GM10248 (cell line): ENCODE results near the gene POLR2H.
A peak's percentile ranks its signal among the peaks of the same experiment; 100 is the strongest.

Experiments
- CTCF ChIA-PET: fragments of 300-600 bp; sonication (Branson Sonifier 250); formaldehyde crosslinking; extraction: SDS; loops from one replicate; lab custom pipeline; 2021; ENCODE audit warnings: antibody characterized with exemption; lab: Yijun Ruan, JAX
- POLR2A ChIA-PET: fragments of 350-650 bp; sonication (Branson Sonifier 250); formaldehyde crosslinking; extraction: SDS; loops from one replicate; lab custom pipeline; 2020; ENCODE audit warnings: antibody characterized with exemption; lab: Yijun Ruan, JAX
- DNase-seq: peaks from one replicate; pipeline ENCODE4 v3.0.0; 2012; ENCODE audit errors: extremely low spot score
- TF ChIP-seq, protein P1 (sequence below): IDR thresholded peaks from 2 replicates; pipeline ENCODE4 v1.5.1; 2012; ENCODE audit warnings: mild to moderate bottlenecking, low read depth; ENCODE audit errors: extremely low read depth, missing control alignments, control extremely low read depth

POLR2H gene

DNA sequence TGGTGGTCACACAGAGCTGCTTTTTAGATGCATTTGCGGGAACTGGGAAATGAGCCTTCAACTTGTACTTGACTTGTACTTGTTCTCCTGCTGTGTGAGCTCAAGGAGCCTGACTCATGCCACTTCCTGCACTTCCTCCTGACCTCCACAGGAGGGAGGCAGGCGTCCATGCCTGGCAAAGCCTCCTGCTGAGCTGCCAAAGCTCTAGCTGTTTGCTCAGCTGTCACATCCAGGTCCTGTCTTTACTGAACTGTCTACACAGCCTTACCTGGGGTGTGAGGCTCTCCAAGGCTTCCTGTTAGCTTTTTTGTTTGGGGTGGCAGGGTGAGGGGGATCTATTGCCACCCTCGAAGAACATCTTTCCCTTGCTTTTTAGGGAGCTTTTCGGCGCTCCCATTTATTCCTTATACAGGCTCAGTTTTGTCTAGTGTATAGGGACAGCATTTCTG is 10.1 kb downstream of the POLR2H start:
- peak; percentile 77 for DNase-seq
- POLR2A ChIA-PET: interaction anchor here (1.1 kb wide), 1 partner anchor 142 kb away, joined by 3 read pairs; no protein-coding TSS in a partner anchor
- CTCF ChIA-PET: interaction anchor here (0.6 to 6.8 kb wide), 37 partner anchors 8 to 415 kb away, joined by 3 to 90 read pairs (median 4); partner anchors contain the start of genes CHRD, CLCN2, EIF2B5 and EPHB3
- TF ChIP-seq, protein P1, sequence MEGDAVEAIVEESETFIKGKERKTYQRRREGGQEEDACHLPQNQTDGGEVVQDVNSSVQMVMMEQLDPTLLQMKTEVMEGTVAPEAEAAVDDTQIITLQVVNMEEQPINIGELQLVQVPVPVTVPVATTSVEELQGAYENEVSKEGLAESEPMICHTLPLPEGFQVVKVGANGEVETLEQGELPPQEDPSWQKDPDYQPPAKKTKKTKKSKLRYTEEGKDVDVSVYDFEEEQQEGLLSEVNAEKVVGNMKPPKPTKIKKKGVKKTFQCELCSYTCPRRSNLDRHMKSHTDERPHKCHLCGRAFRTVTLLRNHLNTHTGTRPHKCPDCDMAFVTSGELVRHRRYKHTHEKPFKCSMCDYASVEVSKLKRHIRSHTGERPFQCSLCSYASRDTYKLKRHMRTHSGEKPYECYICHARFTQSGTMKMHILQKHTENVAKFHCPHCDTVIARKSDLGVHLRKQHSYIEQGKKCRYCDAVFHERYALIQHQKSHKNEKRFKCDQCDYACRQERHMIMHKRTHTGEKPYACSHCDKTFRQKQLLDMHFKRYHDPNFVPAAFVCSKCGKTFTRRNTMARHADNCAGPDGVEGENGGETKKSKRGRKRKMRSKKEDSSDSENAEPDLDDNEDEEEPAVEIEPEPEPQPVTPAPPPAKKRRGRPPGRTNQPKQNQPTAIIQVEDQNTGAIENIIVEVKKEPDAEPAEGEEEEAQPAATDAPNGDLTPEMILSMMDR: peak; percentile 82

DNA sequence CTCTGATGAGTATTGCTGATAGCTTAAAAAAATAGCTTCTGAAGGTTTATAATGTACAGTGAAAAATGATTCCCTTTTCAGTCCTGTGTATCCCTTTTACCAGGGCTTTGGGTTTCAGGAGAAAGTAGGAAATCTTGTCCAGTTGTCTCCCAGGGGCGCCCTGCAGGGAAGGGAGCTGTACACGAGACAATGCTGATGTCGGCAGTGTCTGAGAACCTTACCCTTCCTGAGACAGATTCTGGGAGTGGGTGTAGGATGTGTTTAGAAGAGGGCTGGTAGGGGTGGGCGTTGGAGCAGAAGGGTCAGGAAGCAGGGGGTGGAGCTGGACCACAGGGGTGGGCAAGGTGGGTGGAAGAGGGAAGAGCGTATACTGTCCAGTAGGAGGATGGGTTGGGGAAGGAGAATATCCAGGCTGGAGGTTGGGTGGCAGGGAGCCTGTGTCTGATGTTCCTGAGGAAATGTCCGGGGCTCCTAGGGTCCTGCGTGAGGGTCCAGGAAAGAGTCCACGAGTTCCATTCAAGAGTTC is 10.8 kb downstream of the POLR2H start:
- POLR2A ChIA-PET: no interaction called here
- TF ChIP-seq, protein P1: no peak
- DNase-seq: no peak
- CTCF ChIA-PET: interaction anchor here (0.8 to 6.8 kb wide), 22 partner anchors 9 to 414 kb away, joined by 3 to 90 read pairs (median 4); partner anchors contain the start of genes CHRD, CLCN2, EPHB3 and POLR2H

DNA sequence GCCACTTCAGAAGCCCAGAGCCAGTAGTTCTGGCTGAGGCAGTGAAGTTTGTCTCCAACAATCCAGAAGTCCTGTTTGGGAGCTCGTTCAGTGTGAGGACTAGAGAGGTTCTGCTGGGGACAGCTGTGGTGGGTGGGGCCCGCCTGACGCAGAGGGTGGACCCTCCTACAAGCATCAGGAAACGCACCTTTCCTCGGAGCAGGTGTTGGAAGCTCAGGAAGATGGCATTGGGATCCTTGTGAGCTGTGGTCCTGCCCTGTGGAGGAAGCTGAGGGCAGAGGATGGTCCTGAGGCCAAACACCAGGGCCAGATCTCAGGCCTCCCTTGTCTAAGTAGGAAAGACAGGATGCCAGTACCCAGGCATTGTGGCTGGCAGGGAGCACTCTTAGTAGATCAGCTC is 11.4 kb downstream of the POLR2H start:
- ChIA-PET POLR2A (no interaction called here), CTCF (interaction anchor here (1.0 to 6.8 kb wide), 11 partner anchors 10 to 477 kb away, joined by 3 to 90 read pairs (median 5); partner anchors contain the start of gene CHRD)
- DNase-seq: no peak
- TF ChIP-seq, protein P1: no peak

DNA sequence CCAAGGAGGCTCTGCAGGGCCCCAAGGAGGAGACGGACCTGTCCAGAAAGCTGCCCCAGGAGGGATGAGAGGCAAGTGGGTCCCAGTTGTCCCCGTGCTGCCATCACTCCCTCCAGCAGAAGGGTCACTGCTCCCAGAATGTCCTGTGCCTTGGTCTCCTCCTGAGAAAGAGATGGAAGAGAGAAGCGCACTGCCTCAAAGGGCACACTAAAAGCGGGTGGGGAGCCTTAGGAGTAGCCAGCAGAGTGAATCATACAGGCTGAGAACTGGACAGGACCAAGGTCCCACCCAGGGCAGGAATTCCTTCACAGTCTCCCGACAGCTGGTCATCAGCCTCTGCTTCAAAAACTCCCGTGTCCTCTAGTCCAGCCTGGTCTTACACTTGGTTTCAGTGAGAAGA is 11.9 kb downstream of the POLR2H start:
- no peak for DNase-seq
- ChIA-PET CTCF (interaction anchor here (1.0 to 6.8 kb wide), 9 partner anchors 9 to 478 kb away, joined by 3 to 90 read pairs (median 5); partner anchors contain the start of gene CHRD), POLR2A (no interaction called here)
- TF ChIP-seq, protein P1: no peak

DNA sequence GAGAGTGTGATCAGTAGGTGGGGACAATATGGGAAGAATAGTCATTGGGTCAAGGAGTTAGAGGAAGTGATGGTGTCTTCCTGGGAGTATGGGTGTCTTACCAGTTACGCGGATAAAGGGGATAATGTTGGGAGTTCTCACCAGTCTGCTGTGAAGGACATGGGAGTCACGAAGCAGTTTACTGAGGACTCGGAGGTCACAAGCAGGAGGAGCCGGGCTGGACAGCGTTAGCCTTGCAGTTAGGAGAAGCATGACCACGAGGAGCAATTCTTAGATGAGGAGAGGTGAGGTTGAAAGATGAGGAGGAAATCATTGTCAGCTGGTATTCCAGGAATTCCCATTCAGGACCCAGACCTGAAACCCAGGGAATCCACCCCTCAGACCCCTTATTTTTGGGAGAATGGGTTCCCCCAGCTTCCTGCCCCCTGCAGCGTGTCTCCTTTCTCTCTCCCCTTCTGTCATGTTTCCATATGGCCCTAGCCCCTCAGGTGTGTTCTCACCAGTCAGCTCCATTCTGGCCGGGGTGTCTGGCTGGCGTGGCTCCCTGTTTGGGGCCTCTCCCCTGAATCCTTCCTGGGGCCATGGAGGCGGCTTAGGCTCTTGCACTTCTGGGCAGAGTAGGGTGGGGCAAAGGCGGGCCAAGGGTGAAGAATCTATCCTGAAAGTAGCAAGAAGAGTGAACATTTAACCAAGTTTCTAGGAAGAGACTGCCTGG is 14.4 kb downstream of the POLR2H start:
- no peak for DNase-seq
- CTCF ChIA-PET: interaction anchor here (0.9 to 6.8 kb wide), 6 partner anchors 8 to 174 kb away, joined by 3 to 90 read pairs (median 3); partner anchors contain the start of genes CLCN2 and POLR2H
- TF ChIP-seq, protein P1: no peak
- POLR2A ChIA-PET: no interaction called here

DNA sequence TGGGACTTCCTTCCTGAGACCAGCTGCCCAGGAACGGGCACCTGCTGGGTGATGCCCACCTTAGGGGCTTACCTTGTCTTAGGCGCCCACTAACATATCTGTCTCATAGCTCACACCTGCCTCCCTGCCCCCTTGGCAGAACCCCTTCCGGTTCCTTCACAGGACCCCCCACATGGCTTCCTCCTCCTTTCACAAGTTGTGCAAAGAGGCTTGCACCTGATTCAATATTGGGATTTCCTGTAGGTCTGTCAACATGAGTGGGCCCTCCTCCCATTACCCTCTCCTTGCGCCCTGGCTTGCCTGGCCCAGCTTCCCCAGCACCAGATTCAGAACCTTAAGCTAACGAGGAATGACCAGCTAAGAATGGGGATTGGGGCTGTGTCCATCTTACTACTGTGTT is 15.9 kb downstream of the POLR2H start:
- TF ChIP-seq, protein P1: no peak

More for the DNA sequence above, 15.9 kb downstream of the POLR2H start:
- DNase-seq: no peak
- POLR2A ChIA-PET: no interaction called here
- CTCF ChIA-PET: interaction anchor here (1.3 to 1.7 kb wide), 2 partner anchors 150 to 163 kb away, joined by 3 read pairs; no protein-coding TSS in a partner anchor
